OCI-LY7 (cell line): Measurements from ENCODE around the gene LRRC1. TPM values are rescaled to one million over a fixed set of nuclear protein-coding genes. Genes with fewer than 3 reads are reported as not detected.

ENCODE experiments used
- BruUV-seq: library from RNA; stranded (reverse); fragments of 400-500 nt; replicated peaks from 2 replicates; lab custom pipeline; 2021; lab: Mats Ljungman, UMichigan
- CTCF ChIA-PET: fragments of 300-600 bp; sonication (Branson Sonifier 250); formaldehyde crosslinking; loops from one replicate; lab custom pipeline; 2022; ENCODE audit warnings: antibody characterized with exemption; ENCODE audit not compliant: unreplicated experiment; lab: Charles Lee
- POLR2A ChIA-PET: fragments of 300-600 bp; sonication (Branson Sonifier 250); formaldehyde crosslinking; loops from one replicate; lab custom pipeline; 2022; ENCODE audit warnings: antibody characterized with exemption; lab: Charles Lee
- DNase-seq: peaks from one replicate; pipeline ENCODE4 v3.0.0-alpha.2; 2015; ENCODE audit warnings: low spot score
- H2AFZ ChIP-seq: fragments of 200-600 bp; sonication (generic), shearing (Covaris generic); 2 replicates; pipeline ENCODE4 v1.6.1; 2014; ENCODE audit warnings: mild to moderate bottlenecking, antibody characterized with exemption, low read length, moderate library complexity
- H3K27ac ChIP-seq: fragments of 200-600 bp; sonication (generic); 2 replicates; pipeline ENCODE4 v1.5.1; 2014; ENCODE audit warnings: mixed run types, low read depth, mild to moderate bottlenecking, moderate library complexity, low read length, inconsistent platforms; ENCODE audit not compliant: poor library complexity, severe bottlenecking
- H3K36me3 ChIP-seq: fragments of 200-600 bp; sonication (generic); 2 replicates; pipeline ENCODE4 v1.6.1; 2014; ENCODE audit warnings: mild to moderate bottlenecking, antibody characterized with exemption, low read length, moderate library complexity, mixed read lengths; ENCODE audit not compliant: insufficient read depth
- H3K4me1 ChIP-seq: fragments of 200-600 bp; sonication (generic); 2 replicates; pipeline ENCODE4 v1.5.1; 2014; ENCODE audit warnings: mild to moderate bottlenecking, low read length; ENCODE audit not compliant: insufficient read depth, poor library complexity, severe bottlenecking
- H3K4me2 ChIP-seq: fragments of 200-600 bp; sonication (generic); 2 replicates; pipeline ENCODE4 v1.6.1; 2014; ENCODE audit warnings: mild to moderate bottlenecking, low read length
- H3K4me3 ChIP-seq: fragments of 200-600 bp; sonication (generic); 2 replicates; pipeline ENCODE4 v1.5.1; 2014; ENCODE audit warnings: mild to moderate bottlenecking, low read depth, low read length; ENCODE audit not compliant: poor library complexity, severe bottlenecking
- H3K79me2 ChIP-seq: fragments of 200-600 bp; sonication (generic); 2 replicates; pipeline ENCODE4 v1.6.1; 2016; ENCODE audit warnings: low read depth, mild to moderate bottlenecking, low read length, moderate library complexity, mixed read lengths; ENCODE audit not compliant: insufficient read depth
- H3K9me2 ChIP-seq: fragments of 200-600 bp; sonication (generic); 2 replicates; pipeline ENCODE4 v1.6.1; 2016; ENCODE audit warnings: mild to moderate bottlenecking, low read length, mixed read lengths; ENCODE audit not compliant: insufficient read depth
- H3K9me3 ChIP-seq: fragments of 200-600 bp; sonication (generic); 2 replicates; pipeline ENCODE4 v1.6.1; 2014; ENCODE audit warnings: mild to moderate bottlenecking, mixed run types, low read length, mixed read lengths
- H4K20me1 ChIP-seq: fragments of 200-600 bp; sonication (generic); 2 replicates; pipeline ENCODE4 v1.6.1; 2014; ENCODE audit warnings: mild to moderate bottlenecking, antibody characterized with exemption, low read length, moderate library complexity, mixed read lengths; ENCODE audit not compliant: insufficient read depth
- CTCF ChIP-seq: fragments of 200-600 bp; sonication (generic); conservative IDR thresholded peaks from 2 replicates; pipeline ENCODE4 v1.5.1; 2014; ENCODE audit warnings: mild to moderate bottlenecking, antibody characterized with exemption, low read length, moderate library complexity, mixed read lengths
- EZH2phosphoT487 ChIP-seq: fragments of 200-600 bp; sonication (generic); IDR thresholded peaks from 2 replicates; pipeline ENCODE4 v1.6.1; 2018; ENCODE audit warnings: low read depth, borderline replicate concordance, mild to moderate bottlenecking, mixed run types, antibody characterized with exemption, low read length, moderate library complexity, mixed read lengths
- intact Hi-C: fragments of 100-400 bp; cut with micrococcal nuclease; formaldehyde crosslinking; loops from one replicate; pipeline ENCODE4 v1.10.0; 2022; ENCODE audit not compliant: unreplicated experiment
- total RNA-seq, 2 experiments: library from RNA; depleted of rRNA in 1 of 2; stranded (reverse); fragments of >200 nt in 1 of 2; shearing (Covaris generic) in 1 of 2; gene quantifications; 2 replicates each; pipeline ENCODE4 v1.2.3, GENCODE V29; 2014 to 2022

LRRC1 gene
- total RNA-seq, 2 experiments from 2014 or later = 8.2 to 8.4 TPM

- intact Hi-C loops = no loop called here
- peaks cover 5% of the 10 kb centered on the region for H3K4me1 ChIP-seq
- DNase-seq = no peak
- H3K36me3 ChIP-seq = no peaks in the 10 kb centered on the region
- H4K20me1 ChIP-seq = peaks cover 6% of the 10 kb centered on the region; the same call in 1 of the 2 replicates
- no peaks in the 10 kb centered on the region for H3K9me3 ChIP-seq
- ChIA-PET POLR2A (interaction anchor here (0.7 to 1.2 kb wide), 2 partner anchors 13 to 33 kb away, joined by 3 to 4 read pairs; partner anchors contain the start of gene LRRC1), CTCF (no interaction called here)
- H3K4me3 ChIP-seq = no peak overlapping the region
- H2AFZ ChIP-seq = no peak overlapping the region
- H3K27ac ChIP-seq = no peak overlapping the region
- no TSS peak for BruUV-seq
- no peaks in the 10 kb centered on the region for H3K9me2 ChIP-seq
- H3K79me2 ChIP-seq = no peaks in the 10 kb centered on the region
- TF ChIP-seq CTCF = no peak
- no peak overlapping the region for H3K4me2 ChIP-seq
Measured at GRCh38 chr6:53808302-53808881, 13.6 kb downstream of the LRRC1 start.

DNA sequence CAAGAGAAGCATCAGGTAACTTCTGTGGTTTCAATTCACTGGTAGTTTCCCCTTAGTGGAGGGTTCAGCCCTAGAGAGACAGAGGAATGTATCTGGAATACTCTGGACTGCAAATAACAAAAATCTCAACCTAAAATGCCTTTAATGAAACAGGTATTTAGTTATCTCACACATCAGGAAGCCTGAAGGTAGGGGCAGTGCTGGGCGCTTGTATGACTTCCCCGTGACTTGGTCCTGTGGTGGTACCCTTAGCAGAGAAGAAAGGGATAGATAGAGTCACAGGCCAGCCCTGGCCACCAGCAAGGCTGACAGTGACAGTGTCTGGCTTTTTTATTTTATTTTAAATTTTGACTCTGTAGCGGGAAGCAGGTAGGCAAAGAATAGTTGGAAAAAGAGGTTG is 14.9 kb downstream of the LRRC1 start:
- TF ChIP-seq CTCF (no peak), EZH2phosphoT487 (no peak)
- no peak for DNase-seq
- Histone ChIP-seq H4K20me1 (peaks cover 12% of the 10 kb centered on the region; the same call in 1 of the 2 replicates), H2AFZ (no peak overlapping the region), H3K4me2 (no peak overlapping the region), H3K36me3 (no peaks in the 10 kb centered on the region), H3K27ac (no peak overlapping the region), H3K9me3 (no peaks in the 10 kb centered on the region), H3K9me2 (no peaks in the 10 kb centered on the region), H3K4me1 (peaks cover 5% of the 10 kb centered on the region), H3K4me3 (no peak overlapping the region), H3K79me2 (no peaks in the 10 kb centered on the region)
- POLR2A ChIA-PET = no interaction called here
- BruUV-seq = no TSS peak
- CTCF ChIA-PET = no interaction called here
- intact Hi-C loops = no loop called here

GRCh38 chr6:53811082-53811481 is 16.3 kb downstream of the LRRC1 start:
- no TSS peak for BruUV-seq
- no peak overlapping the region for H3K4me2 ChIP-seq
- CTCF ChIA-PET = no interaction called here

More at GRCh38 chr6:53811082-53811481, 16.3 kb downstream of the LRRC1 start:
- Histone ChIP-seq H3K4me1 (peaks cover 5% of the 10 kb centered on the region), H4K20me1 (peaks cover 6% of the 10 kb centered on the region; the same call in 1 of the 2 replicates), H3K79me2 (no peaks in the 10 kb centered on the region), H3K27ac (no peak overlapping the region), H3K4me3 (no peak overlapping the region), H2AFZ (no peak overlapping the region), H3K9me2 (no peaks in the 10 kb centered on the region), H3K9me3 (no peaks in the 10 kb centered on the region), H3K36me3 (no peaks in the 10 kb centered on the region)
- POLR2A ChIA-PET = interaction anchor here (0.6 to 1.0 kb wide), 2 partner anchors 57 to 628 kb away, joined by 3 read pairs; no protein-coding TSS in a partner anchor
- intact Hi-C loops = no loop called here
- no peak for DNase-seq
- no peak for TF ChIP-seq CTCF
- TF ChIP-seq EZH2phosphoT487 = no peak
